Measurements from ENCODE around the gene PTGES.
"Not testable (repeated sequence)": the region's sequence is repeated elsewhere in the genome, so short reads cannot be mapped to it uniquely, and the experiment has no call there.

The PTGES gene

GRCh38 chr9:129773262-129774048, 20.6 kb upstream of the PTGES start:
- no peak for DNase-seq (ENCODE audit: extremely low read depth in 1 of 2, low read depth in 1 of 2)

- no peak for DNase-seq (ENCODE audit: extremely low read depth in 1 of 2, low read depth in 1 of 2)
These were observed 17.9 kb upstream of the PTGES start for GRCh38 chr9:129770741-129771140.

- DNase-seq (ENCODE audit: extremely low read depth in 1 of 2, low read depth in 1 of 2) = no peak
These were observed 16.8 kb upstream of the PTGES start for GRCh38 chr9:129769669-129770068.

GRCh38 chr9:129768486-129768885, 15.6 kb upstream of the PTGES start:
- DNase-seq (ENCODE audit: extremely low read depth in 1 of 2, low read depth in 1 of 2) = no peak

GRCh38 chr9:129765764-129766317, 13.0 kb upstream of the PTGES start:
- DNase-seq (ENCODE audit: extremely low read depth in 1 of 2, low read depth in 1 of 2) = no peak

GRCh38 chr9:129762985-129763926, 10.4 kb upstream of the PTGES start:
- no peak for DNase-seq (ENCODE audit: extremely low read depth in 1 of 2, low read depth in 1 of 2)

- not testable (repeated sequence) for DNase-seq (ENCODE audit: extremely low read depth in 1 of 2, low read depth in 1 of 2)
These were observed 9.6 kb upstream of the PTGES start for GRCh38 chr9:129762370-129762984.

- no peak for DNase-seq (ENCODE audit: extremely low read depth in 1 of 2, low read depth in 1 of 2)
These were observed 9.1 kb upstream of the PTGES start for GRCh38 chr9:129761901-129762369.

- no peak for DNase-seq (ENCODE audit: extremely low read depth in 1 of 2, low read depth in 1 of 2)
These were observed 8.6 kb upstream of the PTGES start for GRCh38 chr9:129761293-129761900.

GRCh38 chr9:129760784-129761183, 7.9 kb upstream of the PTGES start:
- DNase-seq (ENCODE audit: extremely low read depth in 1 of 2, low read depth in 1 of 2) = not testable (repeated sequence)

- DNase-seq (ENCODE audit: extremely low read depth in 1 of 2, low read depth in 1 of 2) = no peak
These were observed 7.1 kb upstream of the PTGES start for GRCh38 chr9:129759804-129760502.

- DNase-seq (ENCODE audit: extremely low read depth in 1 of 2, low read depth in 1 of 2) = no peak
These were observed 6.5 kb upstream of the PTGES start for GRCh38 chr9:129759319-129759718.

GRCh38 chr9:129757045-129757444, 4.2 kb upstream of the PTGES start:
- no peak for DNase-seq (ENCODE audit: extremely low read depth in 1 of 2, low read depth in 1 of 2)

- DNase-seq (ENCODE audit: extremely low read depth in 1 of 2, low read depth in 1 of 2) = no peak
These were observed 3.3 kb upstream of the PTGES start for GRCh38 chr9:129756191-129756590.

GRCh38 chr9:129755151-129755550, 2.3 kb upstream of the PTGES start:
- DNase-seq (ENCODE audit: extremely low read depth in 1 of 2, low read depth in 1 of 2) = no peak

- DNase-seq (ENCODE audit: extremely low read depth in 1 of 2, low read depth in 1 of 2) = no peak
These were observed 721 bp downstream of the PTGES start for GRCh38 chr9:129751841-129752801.

GRCh38 chr9:129750013-129750638, 2.7 kb downstream of the PTGES start:
- no peak for DNase-seq (ENCODE audit: extremely low read depth in 1 of 2, low read depth in 1 of 2)

- DNase-seq (ENCODE audit: extremely low read depth in 1 of 2, low read depth in 1 of 2) = no peak
These were observed 3.3 kb downstream of the PTGES start for GRCh38 chr9:129749575-129749974.

All from activated CD8-positive, alpha-beta memory T cell treated with anti-CD3 and anti-CD28 coated beads for 1 hour (primary cell).